ENCODE data around the gene UGT1A1. TPM values are rescaled to one million over a fixed set of nuclear protein-coding genes. Genes with fewer than 3 reads are reported as not detected.

UGT1A1 gene
- total and polyA plus RNA-seq, 2 of the 13 experiments (the other 11 are each of a cell fraction or from before 2014, with no cell fraction given), result 0.69 to 0.75 TPM

- TF ChIP-seq ZNF510 (CRISPR knock-in tag; IDR thresholded peaks at IDR 0.05; ENCODE audit: low read depth) (no peak), ZNF839 (CRISPR knock-in tag; IDR thresholded peaks at IDR 0.05; ENCODE audit: borderline replicate concordance) (no peak), ZNF142 (CRISPR knock-in tag; IDR thresholded peaks at IDR 0.05) (no peak), ZNF761 (CRISPR knock-in tag; conservative IDR thresholded peaks at IDR 0.05) (no peak), MXD1 (CRISPR knock-in tag; IDR thresholded peaks at IDR 0.05) (no peak), ZNF335 (CRISPR knock-in tag; IDR thresholded peaks at IDR 0.05) (0 out of 2 replicates have a peak, but pooled peaks have one; percentile 51), E2F5 (CRISPR knock-in tag; conservative IDR thresholded peaks at IDR 0.05) (no peak), ZNF496 (CRISPR knock-in tag; IDR thresholded peaks at IDR 0.05; ENCODE audit: insufficient replicate concordance) (no peak), ZBTB7A (CRISPR knock-in tag; IDR thresholded peaks at IDR 0.05) (no peak), SSRP1 (CRISPR knock-in tag; IDR thresholded peaks at IDR 0.05) (no peak), ZBTB46 (CRISPR knock-in tag; IDR thresholded peaks at IDR 0.05; ENCODE audit: borderline replicate concordance) (no peak), POGK (CRISPR knock-in tag; conservative IDR thresholded peaks at IDR 0.05) (peak; percentile 77), AFF4 (CRISPR knock-in tag; IDR thresholded peaks at IDR 0.05) (no peak)
Measured at GRCh38 chr2:233756429-233757081, 3.5 kb upstream of the UGT1A1 start (continued).
